Ovary (tissue), 3 donors: ENCODE data around the gene ATP1A2.

ENCODE experiments used
- EP300 ChIP-seq: sonication (generic); formaldehyde crosslinking; IDR thresholded peaks from one replicate; pipeline ENCODE4 v1.6.1; 2017; ENCODE audit warnings: antibody characterized with exemption
- POLR2A ChIP-seq: fragments of 450-650 bp; IDR thresholded peaks from one replicate; pipeline ENCODE4 v1.6.1; 2017; ENCODE audit warnings: antibody characterized with exemption, mild to moderate bottlenecking, moderate library complexity
- TF ChIP-seq, protein P1 (sequence below), 3 donors: fragments of 450-650 bp in 2 of 3; fragments of 200-600 bp in 1 of 3; IDR thresholded peaks; one replicate each; pipeline versions ENCODE4 v1.5.1 to v1.8.0; 2016 to 2022; ENCODE audit warnings: antibody characterized with exemption in 3 of 3, mild to moderate bottlenecking in 1 of 3
- donor health status: DM: no; HTN: no; CAD: no.

DNA sequence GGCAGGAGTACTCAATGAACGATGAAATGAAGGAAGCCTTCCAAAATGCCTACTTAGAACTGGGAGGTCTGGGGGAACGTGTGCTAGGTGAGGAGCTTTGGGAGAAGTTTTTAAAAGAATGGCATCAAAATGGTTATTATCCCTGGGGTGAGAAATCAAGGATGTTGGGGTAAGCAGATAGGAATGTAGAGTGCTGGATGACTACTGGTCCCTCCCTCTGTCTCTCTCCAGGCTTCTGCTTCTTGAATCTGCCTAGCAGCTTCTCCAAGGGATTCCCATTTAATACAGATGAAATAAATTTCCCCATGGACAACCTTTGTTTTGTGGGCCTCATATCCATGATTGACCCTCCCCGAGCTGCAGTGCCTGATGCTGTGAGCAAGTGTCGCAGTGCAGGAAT lies 55.8 kb downstream of the ATP1A2 start:
- TF ChIP-seq, protein P1, sequence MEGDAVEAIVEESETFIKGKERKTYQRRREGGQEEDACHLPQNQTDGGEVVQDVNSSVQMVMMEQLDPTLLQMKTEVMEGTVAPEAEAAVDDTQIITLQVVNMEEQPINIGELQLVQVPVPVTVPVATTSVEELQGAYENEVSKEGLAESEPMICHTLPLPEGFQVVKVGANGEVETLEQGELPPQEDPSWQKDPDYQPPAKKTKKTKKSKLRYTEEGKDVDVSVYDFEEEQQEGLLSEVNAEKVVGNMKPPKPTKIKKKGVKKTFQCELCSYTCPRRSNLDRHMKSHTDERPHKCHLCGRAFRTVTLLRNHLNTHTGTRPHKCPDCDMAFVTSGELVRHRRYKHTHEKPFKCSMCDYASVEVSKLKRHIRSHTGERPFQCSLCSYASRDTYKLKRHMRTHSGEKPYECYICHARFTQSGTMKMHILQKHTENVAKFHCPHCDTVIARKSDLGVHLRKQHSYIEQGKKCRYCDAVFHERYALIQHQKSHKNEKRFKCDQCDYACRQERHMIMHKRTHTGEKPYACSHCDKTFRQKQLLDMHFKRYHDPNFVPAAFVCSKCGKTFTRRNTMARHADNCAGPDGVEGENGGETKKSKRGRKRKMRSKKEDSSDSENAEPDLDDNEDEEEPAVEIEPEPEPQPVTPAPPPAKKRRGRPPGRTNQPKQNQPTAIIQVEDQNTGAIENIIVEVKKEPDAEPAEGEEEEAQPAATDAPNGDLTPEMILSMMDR (IDR thresholded peaks at IDR 0.05), result no peak
- no peak for TF ChIP-seq POLR2A
- TF ChIP-seq EP300, result no peak
